Uterus (tissue), 2 donors: ENCODE results near the gene NBEAL1.

Experiments used
- POLR2A ChIP-seq, 2 donors: fragments of 450-650 bp; IDR thresholded peaks; one replicate each; pipeline ENCODE4 v1.6.1; 2016; ENCODE audit warnings: antibody characterized with exemption in 2 of 2, mild to moderate bottlenecking in 1 of 2, moderate library complexity in 1 of 2
- TF ChIP-seq, protein P1 (sequence below), 4 experiments: fragments of 200-600 bp in 2 of 4; fragments of 450-650 bp in 2 of 4; sonication (generic) in 2 of 4; IDR thresholded peaks; one replicate each; pipeline ENCODE4 v1.5.1; 2016 to 2019; ENCODE audit warnings: antibody characterized with exemption in 4 of 4, mild to moderate bottlenecking in 2 of 4, moderate library complexity in 1 of 4

- no peak for TF ChIP-seq POLR2A (IDR thresholded peaks at IDR 0.05)
- TF ChIP-seq, protein P1, sequence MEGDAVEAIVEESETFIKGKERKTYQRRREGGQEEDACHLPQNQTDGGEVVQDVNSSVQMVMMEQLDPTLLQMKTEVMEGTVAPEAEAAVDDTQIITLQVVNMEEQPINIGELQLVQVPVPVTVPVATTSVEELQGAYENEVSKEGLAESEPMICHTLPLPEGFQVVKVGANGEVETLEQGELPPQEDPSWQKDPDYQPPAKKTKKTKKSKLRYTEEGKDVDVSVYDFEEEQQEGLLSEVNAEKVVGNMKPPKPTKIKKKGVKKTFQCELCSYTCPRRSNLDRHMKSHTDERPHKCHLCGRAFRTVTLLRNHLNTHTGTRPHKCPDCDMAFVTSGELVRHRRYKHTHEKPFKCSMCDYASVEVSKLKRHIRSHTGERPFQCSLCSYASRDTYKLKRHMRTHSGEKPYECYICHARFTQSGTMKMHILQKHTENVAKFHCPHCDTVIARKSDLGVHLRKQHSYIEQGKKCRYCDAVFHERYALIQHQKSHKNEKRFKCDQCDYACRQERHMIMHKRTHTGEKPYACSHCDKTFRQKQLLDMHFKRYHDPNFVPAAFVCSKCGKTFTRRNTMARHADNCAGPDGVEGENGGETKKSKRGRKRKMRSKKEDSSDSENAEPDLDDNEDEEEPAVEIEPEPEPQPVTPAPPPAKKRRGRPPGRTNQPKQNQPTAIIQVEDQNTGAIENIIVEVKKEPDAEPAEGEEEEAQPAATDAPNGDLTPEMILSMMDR (IDR thresholded peaks at IDR 0.05): no peak
Observed at GRCh38 chr2:203043226-203043625, 28.6 kb downstream of the NBEAL1 start.
